IPS-18c (cell line): Measurements from ENCODE around the gene MYPN.
"Not testable (repeated sequence)": the region's sequence is repeated elsewhere in the genome, so short reads cannot be mapped to it uniquely, and the experiment has no call there.

Experiments
- H3K4me3 ChIP-seq: 2 replicates; pipeline ENCODE4 v1.7.0; 2013; ENCODE audit warnings: low read depth, mild to moderate bottlenecking, low read length, moderate library complexity; ENCODE audit not compliant: insufficient read depth
- H3K9me3 ChIP-seq: one replicate; pipeline ENCODE4 v1.6.1; 2013; ENCODE audit warnings: mild to moderate bottlenecking, low read length, moderate library complexity; ENCODE audit not compliant: control insufficient read depth, insufficient read depth

The MYPN gene

GRCh38 chr10:68230268-68230667 is 121.0 kb downstream of the MYPN start:
- H3K4me3 ChIP-seq = no peak overlapping the region
- H3K9me3 ChIP-seq = no peaks in the 10 kb centered on the region

GRCh38 chr10:68231106-68231816 is 122.0 kb downstream of the MYPN start:
- peak overlapping the region; percentile 78 for H3K4me3 ChIP-seq
- no peaks in the 10 kb centered on the region for H3K9me3 ChIP-seq

- Histone ChIP-seq H3K4me3 (peak within 1 kb of the TSS; percentile 78), H3K9me3 (no peaks in the 10 kb centered on the region)
Observed at GRCh38 chr10:68231817-68232251, 122.5 kb downstream of the MYPN start, which contains the start of gene ATOH7. Gene ATOH7 (minus strand): TSS chr10:68232113. CDS start chr10:68231677, 436 bp downstream.

- Histone ChIP-seq H3K4me3 (no peak overlapping the region), H3K9me3 (no peaks in the 10 kb centered on the region)
Observed at GRCh38 chr10:68233046-68233445, 123.8 kb downstream of the MYPN start.

- Histone ChIP-seq H3K9me3 (no peaks in the 10 kb centered on the region), H3K4me3 (no peak overlapping the region)
Observed at GRCh38 chr10:68235111-68235510, 125.8 kb downstream of the MYPN start.

GRCh38 chr10:68235581-68235980 is 126.3 kb downstream of the MYPN start:
- no peaks in the 10 kb centered on the region for H3K9me3 ChIP-seq
- H3K4me3 ChIP-seq = no peak overlapping the region

- Histone ChIP-seq H3K9me3 (no peaks in the 10 kb centered on the region), H3K4me3 (no peak overlapping the region)
Observed at GRCh38 chr10:68237173-68237572, 127.9 kb downstream of the MYPN start.

GRCh38 chr10:68238371-68238770 is 129.1 kb downstream of the MYPN start:
- H3K9me3 ChIP-seq = no peaks in the 10 kb centered on the region
- no peak overlapping the region for H3K4me3 ChIP-seq

GRCh38 chr10:68239069-68239468 is 129.8 kb downstream of the MYPN start:
- Histone ChIP-seq H3K4me3 (no peak overlapping the region), H3K9me3 (no peaks in the 10 kb centered on the region)

- no peak overlapping the region for H3K4me3 ChIP-seq
- H3K9me3 ChIP-seq = no peaks in the 10 kb centered on the region
Observed at GRCh38 chr10:68239596-68240150, 130.4 kb downstream of the MYPN start.

GRCh38 chr10:68242051-68242450 is 132.8 kb downstream of the MYPN start:
- no peaks in the 10 kb centered on the region for H3K9me3 ChIP-seq
- no peak overlapping the region for H3K4me3 ChIP-seq

- H3K4me3 ChIP-seq, H3K9me3 ChIP-seq: not testable (repeated sequence)
Observed at GRCh38 chr10:68246397-68246796, 137.1 kb downstream of the MYPN start.

- H3K9me3 ChIP-seq = no peaks in the 10 kb centered on the region
- H3K4me3 ChIP-seq = no peak overlapping the region
Observed at GRCh38 chr10:68247931-68248330, 138.6 kb downstream of the MYPN start.

- Histone ChIP-seq H3K4me3 (no peak overlapping the region), H3K9me3 (no peaks in the 10 kb centered on the region)
Observed at GRCh38 chr10:68249297-68249696, 140.0 kb downstream of the MYPN start.

GRCh38 chr10:68251151-68251550 is 141.9 kb downstream of the MYPN start:
- no peak overlapping the region for H3K4me3 ChIP-seq
- no peaks in the 10 kb centered on the region for H3K9me3 ChIP-seq

- Histone ChIP-seq H3K4me3 (no peak overlapping the region), H3K9me3 (no peaks in the 10 kb centered on the region)
Observed at GRCh38 chr10:68251625-68252495, 142.6 kb downstream of the MYPN start.

GRCh38 chr10:68253346-68253745 is 144.1 kb downstream of the MYPN start:
- no peaks in the 10 kb centered on the region for H3K9me3 ChIP-seq
- no peak overlapping the region for H3K4me3 ChIP-seq
